Rectal smooth muscle tissue (tissue), 1 donor: Measurements from ENCODE around the gene XIRP1.

Experiments
- H3K27ac ChIP-seq: one replicate; pipeline ENCODE4 v1.7.0; 2013; ENCODE audit warnings: low read depth, low read length, inconsistent platforms
- H3K27me3 ChIP-seq: one replicate; pipeline ENCODE4 v1.7.0; 2013; ENCODE audit warnings: low read length; ENCODE audit not compliant: control insufficient read depth, insufficient read depth
- H3K36me3 ChIP-seq: one replicate; pipeline ENCODE4 v1.7.0; 2013; ENCODE audit warnings: low read length; ENCODE audit not compliant: control insufficient read depth, insufficient read depth
- H3K4me1 ChIP-seq: one replicate; pipeline ENCODE4 v1.7.0; 2013; ENCODE audit warnings: low read length; ENCODE audit not compliant: control insufficient read depth, insufficient read depth
- H3K4me3 ChIP-seq: one replicate; pipeline ENCODE4 v1.7.0; 2013; ENCODE audit warnings: low read length
- H3K9ac ChIP-seq: one replicate; pipeline ENCODE4 v1.7.0; 2013; ENCODE audit warnings: low read length

XIRP1 gene

GRCh38 chr3:39142067-39142466 lies 50.3 kb downstream of the XIRP1 start:
- no peak overlapping the region for H3K9ac ChIP-seq

GRCh38 chr3:39141171-39141995 lies 51.0 kb downstream of the XIRP1 start:
- Histone ChIP-seq H3K36me3 (peaks cover 31% of the 10 kb centered on the region), H3K27me3 (no peaks in the 10 kb centered on the region), H3K4me3 (no peak overlapping the region), H3K4me1 (peaks cover 13% of the 10 kb centered on the region), H3K27ac (no peak overlapping the region), H3K9ac (peak overlapping the region; percentile 26)

More at GRCh38 chr3:39142067-39142466, 50.3 kb downstream of the XIRP1 start:
- peaks cover 19% of the 10 kb centered on the region for H3K4me1 ChIP-seq
- no peak overlapping the region for H3K4me3 ChIP-seq
- H3K27ac ChIP-seq, result no peak overlapping the region
- no peaks in the 10 kb centered on the region for H3K27me3 ChIP-seq
- peaks cover 31% of the 10 kb centered on the region for H3K36me3 ChIP-seq

GRCh38 chr3:39140341-39140971 lies 51.9 kb downstream of the XIRP1 start:
- no peak overlapping the region for H3K4me3 ChIP-seq
- no peak overlapping the region for H3K9ac ChIP-seq
- H3K4me1 ChIP-seq, result peaks cover 12% of the 10 kb centered on the region
- H3K36me3 ChIP-seq, result peaks cover 31% of the 10 kb centered on the region
- no peaks in the 10 kb centered on the region for H3K27me3 ChIP-seq
- no peak overlapping the region for H3K27ac ChIP-seq

- Histone ChIP-seq H3K36me3 (peaks cover 31% of the 10 kb centered on the region), H3K4me3 (no peak overlapping the region), H3K27me3 (no peaks in the 10 kb centered on the region), H3K4me1 (peaks cover 12% of the 10 kb centered on the region), H3K27ac (peak overlapping the region; percentile 37), H3K9ac (no peak overlapping the region)
Observed at GRCh38 chr3:39139442-39139841, 53.0 kb downstream of the XIRP1 start.

- H3K4me1 ChIP-seq, result peaks cover 12% of the 10 kb centered on the region
- H3K27ac ChIP-seq, result no peak overlapping the region
- H3K27me3 ChIP-seq, result no peaks in the 10 kb centered on the region
- peaks cover 25% of the 10 kb centered on the region for H3K36me3 ChIP-seq
- H3K9ac ChIP-seq, result no peak overlapping the region
- no peak overlapping the region for H3K4me3 ChIP-seq
Observed at GRCh38 chr3:39138804-39139415, 53.5 kb downstream of the XIRP1 start.

- H3K4me1 ChIP-seq, result peaks cover 12% of the 10 kb centered on the region
- no peaks in the 10 kb centered on the region for H3K27me3 ChIP-seq
- H3K9ac ChIP-seq, result no peak overlapping the region
- H3K4me3 ChIP-seq, result no peak overlapping the region
- no peak overlapping the region for H3K27ac ChIP-seq
- H3K36me3 ChIP-seq, result peaks cover 18% of the 10 kb centered on the region
Observed at GRCh38 chr3:39137991-39138803, 54.2 kb downstream of the XIRP1 start.

- Histone ChIP-seq H3K4me3 (no peak overlapping the region), H3K9ac (no peak overlapping the region), H3K27ac (no peak overlapping the region), H3K4me1 (peaks cover 12% of the 10 kb centered on the region), H3K27me3 (no peaks in the 10 kb centered on the region), H3K36me3 (peaks cover 11% of the 10 kb centered on the region)
Observed at GRCh38 chr3:39137435-39137936, 54.9 kb downstream of the XIRP1 start.

GRCh38 chr3:39136533-39137434 lies 55.6 kb downstream of the XIRP1 start:
- H3K27ac ChIP-seq, result no peak overlapping the region
- H3K9ac ChIP-seq, result no peak overlapping the region
- peaks cover 5% of the 10 kb centered on the region for H3K36me3 ChIP-seq
- H3K4me3 ChIP-seq, result no peak overlapping the region
- H3K27me3 ChIP-seq, result no peaks in the 10 kb centered on the region
- peaks cover 12% of the 10 kb centered on the region for H3K4me1 ChIP-seq

GRCh38 chr3:39135170-39135805 lies 57.1 kb downstream of the XIRP1 start:
- H3K4me1 ChIP-seq, result peaks cover 3% of the 10 kb centered on the region
- H3K9ac ChIP-seq, result no peak overlapping the region

GRCh38 chr3:39134305-39134704 lies 58.1 kb downstream of the XIRP1 start:
- no peaks in the 10 kb centered on the region for H3K27me3 ChIP-seq
- H3K27ac ChIP-seq, result no peak overlapping the region
- H3K4me3 ChIP-seq, result no peak overlapping the region
- no peak overlapping the region for H3K9ac ChIP-seq
- H3K36me3 ChIP-seq, result no peaks in the 10 kb centered on the region
- peaks cover 3% of the 10 kb centered on the region for H3K4me1 ChIP-seq

More at GRCh38 chr3:39135170-39135805, 57.1 kb downstream of the XIRP1 start:
- H3K27me3 ChIP-seq, result no peaks in the 10 kb centered on the region
- no peaks in the 10 kb centered on the region for H3K36me3 ChIP-seq
- no peak overlapping the region for H3K27ac ChIP-seq
- no peak overlapping the region for H3K4me3 ChIP-seq

GRCh38 chr3:39133822-39134221 lies 58.6 kb downstream of the XIRP1 start:
- Histone ChIP-seq H3K9ac (no peak overlapping the region), H3K27ac (no peak overlapping the region), H3K4me1 (peaks cover 2% of the 10 kb centered on the region), H3K4me3 (no peak overlapping the region), H3K27me3 (no peaks in the 10 kb centered on the region), H3K36me3 (no peaks in the 10 kb centered on the region)
